22Rv1 (cell line): Measurements from ENCODE around the gene ORMDL3.

Source experiments
- H3K27ac ChIP-seq: fragments of 450-650 bp; 2 replicates; pipeline ENCODE4 v1.5.1; 2017
- ZFX ChIP-seq: fragments of 450-650 bp; IDR thresholded peaks from 2 replicates; pipeline ENCODE4 v1.6.1; 2017; ENCODE audit warnings: antibody characterized with exemption, borderline replicate concordance
- TF ChIP-seq, protein P1 (sequence below): fragments of 450-650 bp; IDR thresholded peaks from 2 replicates; pipeline ENCODE4 v1.5.1; 2017; ENCODE audit warnings: mild to moderate bottlenecking

ORMDL3 gene

DNA sequence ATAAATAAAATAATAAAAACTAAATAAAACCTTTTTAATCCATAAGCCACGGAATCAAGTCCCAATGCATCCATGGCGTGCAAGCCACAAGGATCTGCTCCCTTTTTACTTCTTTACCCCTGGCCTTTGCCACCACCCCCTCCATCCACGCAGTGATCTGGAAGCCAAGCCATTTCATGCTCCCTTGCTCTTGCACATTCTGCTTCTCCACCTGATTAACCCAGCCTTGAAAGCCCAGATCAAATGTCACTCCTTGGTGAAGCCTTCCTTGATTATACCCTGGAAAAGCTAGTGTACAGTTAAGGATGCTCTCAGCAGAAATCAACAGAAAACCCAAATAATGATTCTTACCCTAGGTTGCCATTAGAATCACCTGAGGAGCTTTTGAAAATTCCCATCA, 10.0 kb upstream of the ORMDL3 start:
- no peak overlapping the region for H3K27ac ChIP-seq
- TF ChIP-seq, protein P1, sequence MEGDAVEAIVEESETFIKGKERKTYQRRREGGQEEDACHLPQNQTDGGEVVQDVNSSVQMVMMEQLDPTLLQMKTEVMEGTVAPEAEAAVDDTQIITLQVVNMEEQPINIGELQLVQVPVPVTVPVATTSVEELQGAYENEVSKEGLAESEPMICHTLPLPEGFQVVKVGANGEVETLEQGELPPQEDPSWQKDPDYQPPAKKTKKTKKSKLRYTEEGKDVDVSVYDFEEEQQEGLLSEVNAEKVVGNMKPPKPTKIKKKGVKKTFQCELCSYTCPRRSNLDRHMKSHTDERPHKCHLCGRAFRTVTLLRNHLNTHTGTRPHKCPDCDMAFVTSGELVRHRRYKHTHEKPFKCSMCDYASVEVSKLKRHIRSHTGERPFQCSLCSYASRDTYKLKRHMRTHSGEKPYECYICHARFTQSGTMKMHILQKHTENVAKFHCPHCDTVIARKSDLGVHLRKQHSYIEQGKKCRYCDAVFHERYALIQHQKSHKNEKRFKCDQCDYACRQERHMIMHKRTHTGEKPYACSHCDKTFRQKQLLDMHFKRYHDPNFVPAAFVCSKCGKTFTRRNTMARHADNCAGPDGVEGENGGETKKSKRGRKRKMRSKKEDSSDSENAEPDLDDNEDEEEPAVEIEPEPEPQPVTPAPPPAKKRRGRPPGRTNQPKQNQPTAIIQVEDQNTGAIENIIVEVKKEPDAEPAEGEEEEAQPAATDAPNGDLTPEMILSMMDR = no peak
- no peak for TF ChIP-seq ZFX

DNA sequence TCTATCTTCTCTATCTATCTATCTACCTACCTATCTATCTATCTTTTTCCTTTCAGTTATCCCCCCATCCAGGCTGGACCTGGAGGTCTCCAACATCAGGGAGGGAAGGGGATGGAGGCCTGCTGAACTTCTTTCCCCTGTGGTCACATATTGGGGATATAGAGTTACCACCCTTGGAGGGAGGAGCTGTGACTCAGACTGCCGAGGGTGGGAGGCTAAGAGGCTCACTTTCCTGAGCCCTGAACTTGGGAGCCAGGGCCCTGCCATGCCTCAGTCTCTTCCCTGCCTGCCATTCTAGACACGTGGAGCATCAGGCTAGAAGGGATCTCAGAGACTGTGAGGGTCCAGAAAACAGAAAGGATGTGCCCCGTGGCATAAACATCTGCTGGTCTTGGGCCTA, 8.5 kb upstream of the ORMDL3 start:
- no peak for TF ChIP-seq ZFX
- TF ChIP-seq, protein P1 = no peak
- no peak overlapping the region for H3K27ac ChIP-seq

DNA sequence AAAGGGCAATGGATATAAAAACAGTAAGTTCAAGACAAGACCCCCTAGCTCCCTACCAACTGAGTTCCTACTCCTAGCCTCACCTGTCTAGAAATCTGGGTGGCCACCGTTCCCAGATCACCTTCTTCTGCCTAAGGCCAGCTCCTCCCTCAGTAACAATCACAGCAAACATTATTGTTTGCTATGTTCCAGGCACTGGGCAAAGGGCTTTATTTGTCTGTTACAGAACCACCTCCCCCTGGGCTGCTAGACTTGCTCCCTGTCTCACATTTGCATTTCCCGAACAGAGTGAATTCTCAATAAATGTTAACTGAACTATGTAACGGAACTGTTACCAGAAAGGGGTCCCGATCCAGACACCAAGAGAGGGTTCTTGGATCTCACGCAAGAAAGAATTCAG, 6.9 kb upstream of the ORMDL3 start:
- H3K27ac ChIP-seq = peak overlapping the region; percentile 54
- TF ChIP-seq, protein P1 = no peak
- no peak for TF ChIP-seq ZFX

DNA sequence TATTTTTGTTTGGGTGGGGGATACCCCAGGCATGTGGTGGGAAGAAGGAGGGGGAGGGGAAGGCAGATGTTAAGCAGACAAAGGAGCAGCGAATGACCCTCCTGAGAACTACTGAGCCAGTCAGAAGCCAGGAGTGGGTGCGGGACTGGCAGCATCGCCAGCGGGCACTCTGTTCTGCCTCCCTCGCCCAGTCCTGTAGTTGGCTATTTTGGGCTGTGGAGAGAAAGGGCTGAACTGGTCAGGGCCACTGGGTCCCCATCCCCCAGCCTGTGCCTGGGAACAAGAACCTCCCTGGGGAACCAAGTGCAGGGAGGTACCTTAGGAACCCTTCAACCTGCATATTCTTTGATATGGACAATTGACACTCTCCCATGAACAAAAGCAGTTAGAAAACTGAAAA, 6.5 kb upstream of the ORMDL3 start:
- peak overlapping the region; percentile 54 for H3K27ac ChIP-seq
- TF ChIP-seq ZFX = no peak
- TF ChIP-seq, protein P1 = no peak

DNA sequence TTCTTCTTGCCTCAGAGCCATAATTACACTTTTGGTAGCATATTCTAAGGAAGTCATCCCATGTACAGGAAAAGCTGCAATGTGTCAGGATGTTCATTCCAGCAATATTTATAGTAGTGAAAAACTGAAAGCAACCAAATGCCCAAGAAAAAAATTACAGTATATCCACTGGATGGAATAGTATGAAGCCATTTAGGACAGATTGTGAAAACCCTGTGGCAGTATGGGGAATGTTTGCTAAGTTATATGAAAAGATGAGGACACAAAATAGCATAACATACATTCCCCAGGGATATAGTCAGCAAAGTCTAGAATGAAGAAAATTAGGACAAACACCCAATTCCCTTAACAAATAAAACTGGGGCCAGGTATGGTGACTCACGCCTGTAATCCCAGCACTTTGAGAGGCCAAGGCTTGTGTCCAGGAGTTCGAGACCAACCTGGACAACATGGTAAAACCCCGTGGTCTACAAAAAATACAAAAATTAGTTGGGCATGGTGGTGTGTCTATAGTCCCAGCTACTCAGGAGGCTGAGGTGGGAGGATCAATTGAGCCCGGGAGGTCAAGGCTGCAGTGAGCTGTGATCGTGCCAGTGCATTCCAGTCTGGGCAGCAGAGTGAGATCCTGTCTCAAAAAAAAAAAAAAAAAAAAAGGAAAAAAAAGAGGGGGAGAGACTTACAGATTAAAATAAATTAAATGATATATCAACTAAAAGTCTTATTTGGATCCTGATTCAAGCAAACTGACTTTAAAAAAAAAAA, 2.4 kb upstream of the ORMDL3 start:
- TF ChIP-seq ZFX = no peak
- TF ChIP-seq, protein P1 = no peak
- no peak overlapping the region for H3K27ac ChIP-seq

DNA sequence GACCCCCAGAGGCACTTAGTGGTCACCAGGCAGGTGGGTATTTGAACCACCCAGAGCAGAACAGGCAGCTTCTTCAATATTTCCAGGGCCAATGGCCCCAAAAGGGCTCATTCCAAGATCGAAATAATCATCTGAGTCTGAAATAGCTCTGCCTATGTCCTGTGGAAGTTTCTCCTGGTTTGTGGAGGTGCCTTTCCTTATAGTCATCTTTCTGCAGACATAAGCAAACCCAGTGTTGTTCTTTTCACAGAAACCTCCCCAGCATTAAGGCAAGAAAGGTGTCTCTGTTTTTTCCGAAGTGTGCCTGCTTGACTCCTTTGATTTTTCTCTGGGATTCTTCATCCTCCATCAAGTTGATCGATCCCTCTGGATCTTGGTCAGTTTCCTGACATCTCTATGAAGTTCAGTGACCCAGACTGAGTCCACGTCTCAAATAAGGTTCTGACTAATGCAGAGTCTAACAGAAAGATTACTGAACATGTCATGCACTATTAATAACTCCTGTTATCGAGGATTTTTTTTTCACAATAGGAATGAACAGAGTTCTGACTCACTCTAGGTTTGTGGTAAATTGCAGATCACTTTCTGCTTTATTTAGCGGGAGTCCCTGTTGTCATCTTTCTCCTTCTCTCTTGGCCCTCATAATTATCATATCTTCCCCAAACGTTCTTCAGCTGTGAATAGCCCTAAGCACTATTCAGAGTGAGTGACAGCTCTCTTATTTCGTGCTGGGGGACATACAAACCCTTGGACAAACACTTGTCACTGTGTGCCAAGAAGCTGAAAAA, 1.7 kb upstream of the ORMDL3 start:
- peak overlapping the region; percentile 79 for H3K27ac ChIP-seq
- no peak for TF ChIP-seq ZFX

DNA sequence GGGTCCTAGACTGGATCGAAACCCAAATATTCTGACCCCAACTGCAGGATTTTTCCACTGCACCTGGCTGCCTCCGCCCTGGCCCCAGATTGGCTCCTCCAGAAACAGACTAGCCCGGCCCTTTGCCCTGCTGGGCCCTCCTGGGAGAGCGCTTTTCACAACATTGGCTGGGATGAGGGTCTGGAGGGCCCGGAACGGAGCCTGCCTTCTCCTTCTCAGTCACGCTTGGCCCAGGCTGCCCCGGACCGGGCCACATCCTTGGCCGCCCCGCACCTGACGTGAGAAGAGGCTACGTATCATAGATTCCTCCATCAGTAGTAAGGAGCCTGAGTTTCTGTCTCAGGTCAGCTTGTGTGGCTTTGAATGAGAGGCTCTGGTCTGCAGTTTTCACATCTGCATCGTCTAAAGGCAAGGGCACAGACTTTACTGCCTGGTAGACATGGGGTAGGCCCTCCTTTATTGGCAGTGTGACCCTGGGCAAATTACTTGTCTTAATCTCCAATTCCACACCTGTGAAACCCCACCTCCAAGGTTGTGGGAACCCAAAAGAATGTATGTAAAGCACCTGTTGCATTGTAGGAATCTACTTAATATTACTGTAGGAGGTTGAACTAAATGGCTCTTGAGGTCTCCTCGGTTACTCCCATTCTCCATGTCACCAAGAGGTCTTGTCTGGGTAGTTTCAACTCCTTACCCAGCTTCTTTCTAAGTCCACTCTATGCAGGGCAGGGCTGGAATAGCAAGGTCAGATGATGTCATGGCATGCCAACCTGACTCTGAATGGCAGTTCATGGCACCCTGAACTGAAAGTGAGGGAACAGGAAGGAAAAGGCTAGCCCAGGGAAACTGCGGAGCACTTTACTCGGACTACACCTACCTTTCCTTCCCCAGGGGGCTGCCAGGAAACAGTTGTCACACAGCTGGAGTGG, 792 bp upstream of the ORMDL3 start:
- TF ChIP-seq, protein P1 = no peak
- TF ChIP-seq ZFX = no peak
- peak overlapping the region; percentile 79 for H3K27ac ChIP-seq
